Vagina (tissue), 2 donors: Measurements from ENCODE around the gene FCN1.

Source experiments
- POLR2A ChIP-seq, 2 donors: fragments of 450-650 bp; IDR thresholded peaks; one replicate each; pipeline ENCODE4 v1.6.1; 2017; ENCODE audit warnings: antibody characterized with exemption in 2 of 2, mild to moderate bottlenecking in 2 of 2, moderate library complexity in 2 of 2
- POLR2AphosphoS5 ChIP-seq, 2 donors: sonication (generic); formaldehyde crosslinking; IDR thresholded peaks; one replicate each; pipeline ENCODE4 v1.9.0; 2017; ENCODE audit warnings: antibody characterized with exemption in 2 of 2, mild to moderate bottlenecking in 2 of 2, low read depth in 1 of 2; ENCODE audit not compliant: insufficient read depth in 1 of 2

DNA sequence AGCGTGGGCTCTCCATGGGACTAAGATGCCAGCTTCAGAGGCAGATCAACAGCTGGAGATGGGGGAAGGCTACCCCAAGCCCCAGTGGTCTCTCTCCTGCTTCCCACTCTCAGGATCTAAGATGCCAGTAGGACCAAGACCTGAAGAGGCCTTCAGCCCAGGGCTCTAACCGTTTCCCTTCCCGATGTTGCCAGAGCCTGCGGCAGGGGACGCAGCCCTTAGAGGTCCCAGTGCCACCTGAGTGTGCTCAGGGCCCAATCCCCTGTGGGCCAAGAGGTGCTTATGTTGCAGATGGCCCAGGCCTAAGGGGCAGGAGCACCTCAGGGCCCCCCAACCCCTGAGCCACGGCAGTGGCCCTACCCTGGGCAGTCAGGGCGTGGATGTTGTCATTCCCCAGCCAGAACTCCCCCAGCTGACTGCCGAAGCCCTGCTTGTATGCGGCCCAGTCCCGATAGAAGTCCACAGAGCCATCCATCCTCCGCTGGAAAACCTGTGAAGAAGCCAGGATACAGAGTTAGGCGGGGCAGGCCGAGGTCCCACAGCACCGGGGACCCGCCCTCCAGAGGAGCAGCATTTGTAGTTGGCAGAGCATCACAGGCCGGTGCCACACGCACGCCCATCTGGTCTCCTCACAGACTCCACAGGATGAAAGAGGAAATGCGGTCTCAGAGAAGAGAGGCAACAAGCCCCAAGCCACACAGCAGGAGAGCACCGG is 5.4 kb downstream of the FCN1 start:
- no peak for TF ChIP-seq POLR2A (IDR thresholded peaks at IDR 0.05)
- no peak for TF ChIP-seq POLR2AphosphoS5 (IDR thresholded peaks at IDR 0.05; ENCODE audit: insufficient read depth in 1 of 2, low read depth in 1 of 2)
